OCI-LY3 (cell line): ENCODE measurements around the gene ARHGAP22.

Experiments
- EZH2phosphoT487 ChIP-seq: fragments of 200-600 bp; shearing (Covaris generic); IDR thresholded peaks from 2 replicates; pipeline ENCODE4 v1.6.1; 2018; ENCODE audit warnings: antibody characterized with exemption, mixed run types, low read depth
- TF ChIP-seq, protein P1 (sequence below): fragments of 200-600, 300-600 bp; sonication (generic); IDR thresholded peaks from 2 replicates; pipeline ENCODE4 v1.5.1; 2014; ENCODE audit warnings: antibody characterized with exemption, low read length, low read depth

DNA sequence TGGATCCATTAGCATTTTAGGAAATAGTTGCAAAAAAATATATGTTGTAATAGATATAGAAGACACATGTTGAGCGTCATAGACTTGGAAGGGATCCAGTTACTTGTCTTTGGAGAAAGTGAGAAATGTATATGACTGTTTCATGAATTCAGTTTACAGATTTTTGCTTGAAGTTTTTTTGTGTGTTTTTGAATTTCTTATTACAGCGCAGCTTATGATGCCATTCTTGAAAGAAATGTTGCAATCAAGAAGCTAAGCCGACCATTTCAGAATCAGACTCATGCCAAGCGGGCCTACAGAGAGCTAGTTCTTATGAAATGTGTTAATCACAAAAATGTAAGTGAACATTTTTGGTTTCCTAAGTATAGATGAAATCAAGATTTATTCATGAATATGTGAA lies 200.2 kb downstream of the ARHGAP22 start:
- TF ChIP-seq, protein P1, sequence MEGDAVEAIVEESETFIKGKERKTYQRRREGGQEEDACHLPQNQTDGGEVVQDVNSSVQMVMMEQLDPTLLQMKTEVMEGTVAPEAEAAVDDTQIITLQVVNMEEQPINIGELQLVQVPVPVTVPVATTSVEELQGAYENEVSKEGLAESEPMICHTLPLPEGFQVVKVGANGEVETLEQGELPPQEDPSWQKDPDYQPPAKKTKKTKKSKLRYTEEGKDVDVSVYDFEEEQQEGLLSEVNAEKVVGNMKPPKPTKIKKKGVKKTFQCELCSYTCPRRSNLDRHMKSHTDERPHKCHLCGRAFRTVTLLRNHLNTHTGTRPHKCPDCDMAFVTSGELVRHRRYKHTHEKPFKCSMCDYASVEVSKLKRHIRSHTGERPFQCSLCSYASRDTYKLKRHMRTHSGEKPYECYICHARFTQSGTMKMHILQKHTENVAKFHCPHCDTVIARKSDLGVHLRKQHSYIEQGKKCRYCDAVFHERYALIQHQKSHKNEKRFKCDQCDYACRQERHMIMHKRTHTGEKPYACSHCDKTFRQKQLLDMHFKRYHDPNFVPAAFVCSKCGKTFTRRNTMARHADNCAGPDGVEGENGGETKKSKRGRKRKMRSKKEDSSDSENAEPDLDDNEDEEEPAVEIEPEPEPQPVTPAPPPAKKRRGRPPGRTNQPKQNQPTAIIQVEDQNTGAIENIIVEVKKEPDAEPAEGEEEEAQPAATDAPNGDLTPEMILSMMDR = no peak
- no peak for TF ChIP-seq EZH2phosphoT487
